Parathyroid adenoma (tissue), 2 donors: Measurements from ENCODE around the gene TMEM82.

ENCODE experiments used
- H2AFZ ChIP-seq: fragments of 300-600 bp; sonication (generic); one replicate; pipeline ENCODE4 v1.7.0; 2017; ENCODE audit warnings: antibody characterized with exemption, mild to moderate bottlenecking
- H3K27ac ChIP-seq: fragments of 300-600 bp; sonication (generic); one replicate; pipeline ENCODE4 v1.7.0; 2017
- H3K27me3 ChIP-seq: fragments of 300-600 bp; sonication (generic); one replicate; pipeline ENCODE4 v1.7.0; 2017; ENCODE audit warnings: low read length; ENCODE audit not compliant: control insufficient read depth, insufficient read depth
- H3K36me3 ChIP-seq: fragments of 300-600 bp; sonication (generic); one replicate; pipeline ENCODE4 v1.7.0; 2017; ENCODE audit warnings: low read length; ENCODE audit not compliant: control insufficient read depth, insufficient read depth
- H3K4me1 ChIP-seq: fragments of 300-600 bp; sonication (generic); one replicate; pipeline ENCODE4 v1.7.0; 2017; ENCODE audit warnings: control low read depth
- H3K4me2 ChIP-seq: fragments of 300-600 bp; sonication (generic); one replicate; pipeline ENCODE4 v1.7.0; 2017; ENCODE audit warnings: low read length
- H3K4me3 ChIP-seq: fragments of 300-600 bp; sonication (generic); one replicate; pipeline ENCODE4 v1.7.0; 2017; ENCODE audit warnings: low read depth, low read length
- H3K79me2 ChIP-seq: fragments of 300-600 bp; sonication (generic); one replicate; pipeline ENCODE4 v1.7.0; 2017; ENCODE audit warnings: control low read depth
- H3K9ac ChIP-seq: fragments of 300-600 bp; sonication (generic); one replicate; pipeline ENCODE4 v1.7.0; 2017; ENCODE audit warnings: mild to moderate bottlenecking
- H3K9me3 ChIP-seq: fragments of 300-600 bp; sonication (generic); one replicate; pipeline ENCODE4 v1.7.0; 2017; ENCODE audit warnings: low read length; ENCODE audit not compliant: control insufficient read depth
- CTCF ChIP-seq: fragments of 300-600 bp; sonication (generic); IDR thresholded peaks from one replicate; pipeline ENCODE4 v1.7.0; 2017; ENCODE audit warnings: antibody characterized with exemption, mild to moderate bottlenecking
- donor health status: primary hyperparathyroidism.

The TMEM82 gene

GRCh38 chr1:15722411-15722810 lies 19.9 kb upstream of the TMEM82 start:
- Histone ChIP-seq H3K79me2 (no peaks in the 10 kb centered on the region), H3K36me3 (no peaks in the 10 kb centered on the region), H3K4me1 (no peaks in the 10 kb centered on the region), H2AFZ (no peak overlapping the region), H3K4me2 (no peak overlapping the region), H3K27me3 (no peaks in the 10 kb centered on the region), H3K4me3 (no peak overlapping the region), H3K9me3 (no peaks in the 10 kb centered on the region), H3K9ac (no peak overlapping the region), H3K27ac (no peak overlapping the region)
- no peak for TF ChIP-seq CTCF

- H2AFZ ChIP-seq: no peak overlapping the region
- H3K4me2 ChIP-seq: no peak overlapping the region
- no peaks in the 10 kb centered on the region for H3K4me1 ChIP-seq
- H3K27ac ChIP-seq: no peak overlapping the region
- H3K4me3 ChIP-seq: no peak overlapping the region
- no peaks in the 10 kb centered on the region for H3K36me3 ChIP-seq
- H3K9me3 ChIP-seq: no peaks in the 10 kb centered on the region
- no peak for TF ChIP-seq CTCF
- H3K79me2 ChIP-seq: no peaks in the 10 kb centered on the region
- H3K27me3 ChIP-seq: no peaks in the 10 kb centered on the region
- H3K9ac ChIP-seq: no peak overlapping the region
Observed at GRCh38 chr1:15722836-15723532, 19.3 kb upstream of the TMEM82 start.

GRCh38 chr1:15723631-15724246 lies 18.6 kb upstream of the TMEM82 start:
- no peaks in the 10 kb centered on the region for H3K79me2 ChIP-seq
- H3K4me2 ChIP-seq: no peak overlapping the region
- H3K27ac ChIP-seq: no peak overlapping the region
- no peaks in the 10 kb centered on the region for H3K36me3 ChIP-seq
- no peak overlapping the region for H3K4me3 ChIP-seq
- no peaks in the 10 kb centered on the region for H3K27me3 ChIP-seq
- H3K9ac ChIP-seq: no peak overlapping the region
- H3K4me1 ChIP-seq: no peaks in the 10 kb centered on the region
- H3K9me3 ChIP-seq: no peaks in the 10 kb centered on the region
- no peak for TF ChIP-seq CTCF
- no peak overlapping the region for H2AFZ ChIP-seq

DNA sequence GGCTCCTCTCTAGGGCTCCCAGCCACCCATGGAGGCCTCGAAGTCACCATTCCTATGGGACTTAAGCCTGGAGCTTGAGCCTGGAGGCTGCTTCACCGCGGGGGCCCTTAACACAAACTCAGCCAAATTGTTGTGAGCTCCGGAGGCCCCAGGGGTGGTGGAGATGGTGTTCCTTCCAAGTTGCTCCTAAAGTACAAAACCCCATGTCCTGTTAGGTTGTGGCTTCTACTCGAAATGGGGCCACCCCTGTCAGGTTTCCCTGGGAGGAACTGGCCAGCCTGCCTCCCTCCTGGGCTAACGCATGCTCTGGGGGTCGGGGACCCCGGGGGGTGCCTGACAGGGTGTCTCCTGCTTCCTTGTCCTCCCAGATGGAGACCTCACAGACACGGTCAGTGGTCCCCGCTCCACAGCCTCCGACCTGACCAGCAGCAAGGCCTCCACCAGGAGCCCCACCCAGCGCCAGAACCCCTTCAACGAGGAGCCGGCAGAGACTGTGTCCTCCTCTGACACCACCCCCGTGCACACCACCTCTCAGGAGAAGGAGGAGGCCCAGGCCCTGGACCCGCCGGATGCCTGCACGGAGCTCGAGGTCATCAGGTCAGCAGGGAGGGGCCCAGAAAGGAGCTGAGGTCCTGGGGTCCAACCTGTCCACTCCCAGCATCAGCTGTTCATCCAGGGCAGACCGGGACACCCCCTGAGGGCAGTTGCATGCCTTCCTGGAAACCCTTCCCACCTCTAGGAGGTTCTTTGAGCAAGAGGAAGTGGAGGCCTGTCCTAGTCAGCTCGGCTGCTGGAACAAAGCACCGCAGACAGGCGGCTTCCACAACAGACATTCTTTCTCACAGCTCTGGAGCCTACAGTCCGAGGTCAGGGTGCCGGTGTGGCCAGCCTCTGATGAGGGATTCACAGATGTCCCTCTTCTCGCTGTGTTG lies 17.1 kb upstream of the TMEM82 start:
- no peak for TF ChIP-seq CTCF
- no peak overlapping the region for H3K4me3 ChIP-seq
- H3K9me3 ChIP-seq: no peaks in the 10 kb centered on the region
- no peak overlapping the region for H2AFZ ChIP-seq
- H3K27ac ChIP-seq: no peak overlapping the region
- no peak overlapping the region for H3K9ac ChIP-seq
- H3K27me3 ChIP-seq: no peaks in the 10 kb centered on the region
- H3K4me1 ChIP-seq: no peaks in the 10 kb centered on the region
- no peak overlapping the region for H3K4me2 ChIP-seq
- H3K79me2 ChIP-seq: no peaks in the 10 kb centered on the region
- no peaks in the 10 kb centered on the region for H3K36me3 ChIP-seq
